ENCODE results near the gene ERVW-1.

The ERVW-1 gene

DNA sequence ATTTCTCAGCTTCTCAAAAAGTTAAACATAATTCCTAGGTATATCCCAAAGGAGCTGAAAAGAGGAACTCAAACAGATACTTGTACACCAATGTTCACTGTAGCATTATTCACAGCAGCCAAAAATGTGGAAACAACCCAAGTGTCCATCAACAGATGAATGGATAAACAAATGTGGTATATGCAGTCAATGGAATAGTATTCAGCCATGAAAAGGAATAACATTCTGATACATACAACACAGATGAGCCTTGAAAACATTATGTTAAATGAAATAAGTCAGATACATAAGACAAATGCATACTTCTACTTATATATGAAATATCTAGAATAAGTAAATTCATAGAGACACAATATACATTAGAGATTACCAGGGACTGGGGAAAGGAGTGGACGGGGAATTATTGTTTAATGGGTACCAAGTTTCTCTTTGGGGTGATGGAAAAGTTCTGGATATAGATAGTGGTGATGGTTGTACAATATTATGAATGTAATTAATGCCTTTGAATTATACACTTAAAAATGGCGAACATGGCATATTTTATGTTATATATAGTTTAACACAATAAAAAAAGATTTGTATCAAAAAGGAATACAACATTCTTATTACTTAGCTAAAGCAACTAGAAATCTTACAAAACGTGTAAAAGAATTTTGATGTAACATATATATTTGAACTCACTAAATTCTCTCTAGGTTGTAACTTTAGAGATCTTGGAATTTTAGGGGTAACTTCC is 35.6 kb upstream of the ERVW-1 start:
- no peaks in the 10 kb centered on the region for H3K9me3 ChIP-seq (ENCODE audit: insufficient read depth, low read length)
- no peaks in the 10 kb centered on the region for H3K79me2 ChIP-seq (ENCODE audit: low read length)
- no peak overlapping the region for H2AFZ ChIP-seq (ENCODE audit: low read depth, low read length)
- H3K27me3 ChIP-seq (ENCODE audit: low read depth, low read length), result no peaks in the 10 kb centered on the region
- no peak overlapping the region for H3K9ac ChIP-seq (ENCODE audit: low read length)
- no peaks in the 10 kb centered on the region for H3K4me1 ChIP-seq (ENCODE audit: low read length)
- H4K20me1 ChIP-seq (ENCODE audit: insufficient read depth, low read length), result no peaks in the 10 kb centered on the region
- TF ChIP-seq EZH2phosphoT487 (IDR thresholded peaks at IDR 0.05; ENCODE audit: low read depth), result no peak
- TF ChIP-seq, protein P1, sequence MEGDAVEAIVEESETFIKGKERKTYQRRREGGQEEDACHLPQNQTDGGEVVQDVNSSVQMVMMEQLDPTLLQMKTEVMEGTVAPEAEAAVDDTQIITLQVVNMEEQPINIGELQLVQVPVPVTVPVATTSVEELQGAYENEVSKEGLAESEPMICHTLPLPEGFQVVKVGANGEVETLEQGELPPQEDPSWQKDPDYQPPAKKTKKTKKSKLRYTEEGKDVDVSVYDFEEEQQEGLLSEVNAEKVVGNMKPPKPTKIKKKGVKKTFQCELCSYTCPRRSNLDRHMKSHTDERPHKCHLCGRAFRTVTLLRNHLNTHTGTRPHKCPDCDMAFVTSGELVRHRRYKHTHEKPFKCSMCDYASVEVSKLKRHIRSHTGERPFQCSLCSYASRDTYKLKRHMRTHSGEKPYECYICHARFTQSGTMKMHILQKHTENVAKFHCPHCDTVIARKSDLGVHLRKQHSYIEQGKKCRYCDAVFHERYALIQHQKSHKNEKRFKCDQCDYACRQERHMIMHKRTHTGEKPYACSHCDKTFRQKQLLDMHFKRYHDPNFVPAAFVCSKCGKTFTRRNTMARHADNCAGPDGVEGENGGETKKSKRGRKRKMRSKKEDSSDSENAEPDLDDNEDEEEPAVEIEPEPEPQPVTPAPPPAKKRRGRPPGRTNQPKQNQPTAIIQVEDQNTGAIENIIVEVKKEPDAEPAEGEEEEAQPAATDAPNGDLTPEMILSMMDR (IDR thresholded peaks at IDR 0.05; ENCODE audit: low read depth, low read length), result no peak
- H3K4me2 ChIP-seq (ENCODE audit: low read length), result no peak overlapping the region
- peaks cover 17% of the 10 kb centered on the region for H3K36me3 ChIP-seq (replicated peaks; ENCODE audit: low read depth, low read length)
- H3K4me3 ChIP-seq (ENCODE audit: low read length), result no peak overlapping the region
- no peak overlapping the region for H3K27ac ChIP-seq (ENCODE audit: low read length)

DNA sequence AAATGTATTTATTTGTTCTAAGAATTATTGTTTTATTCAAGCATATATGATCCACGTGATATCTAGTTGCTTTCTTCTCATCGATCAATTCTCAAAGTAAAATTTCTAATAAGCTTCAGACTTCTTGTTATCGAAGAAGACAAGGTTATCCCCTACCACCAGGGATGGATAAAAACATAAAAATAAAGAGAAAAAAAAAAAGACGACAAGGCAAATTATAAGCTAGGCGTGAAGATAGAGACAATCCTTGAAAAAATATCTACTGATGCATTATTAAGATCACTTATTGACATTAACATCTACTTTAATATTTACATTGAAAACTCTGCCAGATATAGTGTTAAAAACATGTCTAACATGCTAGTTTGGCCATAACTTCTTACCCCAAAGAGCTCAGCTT is 31.2 kb upstream of the ERVW-1 start:
- Histone ChIP-seq H4K20me1 (ENCODE audit: insufficient read depth, low read length) (no peaks in the 10 kb centered on the region), H2AFZ (ENCODE audit: low read depth, low read length) (no peak overlapping the region), H3K9me3 (ENCODE audit: insufficient read depth, low read length) (no peaks in the 10 kb centered on the region), H3K4me2 (ENCODE audit: low read length) (no peak overlapping the region), H3K27ac (ENCODE audit: low read length) (no peak overlapping the region), H3K79me2 (ENCODE audit: low read length) (no peaks in the 10 kb centered on the region), H3K36me3 (replicated peaks; ENCODE audit: low read depth, low read length) (peaks cover 8% of the 10 kb centered on the region), H3K4me1 (ENCODE audit: low read length) (no peaks in the 10 kb centered on the region), H3K27me3 (ENCODE audit: low read depth, low read length) (no peaks in the 10 kb centered on the region), H3K9ac (ENCODE audit: low read length) (no peak overlapping the region), H3K4me3 (ENCODE audit: low read length) (no peak overlapping the region)
- no peak for TF ChIP-seq EZH2phosphoT487 (IDR thresholded peaks at IDR 0.05; ENCODE audit: low read depth)
- TF ChIP-seq, protein P1 (IDR thresholded peaks at IDR 0.05; ENCODE audit: low read depth, low read length), result no peak

DNA sequence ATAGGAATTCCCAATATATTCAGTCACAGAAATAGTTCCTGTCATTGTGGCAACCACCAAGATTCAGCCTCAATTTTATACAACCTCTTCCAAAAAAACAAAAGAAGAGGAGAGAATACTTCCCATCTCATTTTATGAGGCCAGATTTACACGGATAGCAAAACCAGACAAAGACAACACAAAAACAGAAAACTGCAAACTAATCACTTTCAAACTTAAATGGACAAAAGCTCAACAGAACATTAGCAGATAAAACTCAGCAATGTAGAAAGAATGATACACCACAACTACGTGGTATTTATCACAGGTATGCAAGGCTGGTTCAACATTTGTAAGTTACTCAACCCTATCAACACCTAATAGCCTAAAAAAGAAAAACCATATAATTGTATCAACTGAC is 28.6 kb upstream of the ERVW-1 start:
- Histone ChIP-seq H3K79me2 (ENCODE audit: low read length) (no peaks in the 10 kb centered on the region), H3K4me2 (ENCODE audit: low read length) (no peak overlapping the region), H2AFZ (ENCODE audit: low read depth, low read length) (no peak overlapping the region), H3K27ac (ENCODE audit: low read length) (no peak overlapping the region), H3K27me3 (ENCODE audit: low read depth, low read length) (no peaks in the 10 kb centered on the region), H3K9ac (ENCODE audit: low read length) (no peak overlapping the region), H3K36me3 (replicated peaks; ENCODE audit: low read depth, low read length) (peaks cover 5% of the 10 kb centered on the region), H3K4me1 (ENCODE audit: low read length) (no peaks in the 10 kb centered on the region), H3K4me3 (ENCODE audit: low read length) (no peak overlapping the region), H4K20me1 (ENCODE audit: insufficient read depth, low read length) (no peaks in the 10 kb centered on the region), H3K9me3 (ENCODE audit: insufficient read depth, low read length) (no peaks in the 10 kb centered on the region)
- TF ChIP-seq EZH2phosphoT487 (IDR thresholded peaks at IDR 0.05; ENCODE audit: low read depth), result no peak
- TF ChIP-seq, protein P1 (IDR thresholded peaks at IDR 0.05; ENCODE audit: low read depth, low read length), result no peak

DNA sequence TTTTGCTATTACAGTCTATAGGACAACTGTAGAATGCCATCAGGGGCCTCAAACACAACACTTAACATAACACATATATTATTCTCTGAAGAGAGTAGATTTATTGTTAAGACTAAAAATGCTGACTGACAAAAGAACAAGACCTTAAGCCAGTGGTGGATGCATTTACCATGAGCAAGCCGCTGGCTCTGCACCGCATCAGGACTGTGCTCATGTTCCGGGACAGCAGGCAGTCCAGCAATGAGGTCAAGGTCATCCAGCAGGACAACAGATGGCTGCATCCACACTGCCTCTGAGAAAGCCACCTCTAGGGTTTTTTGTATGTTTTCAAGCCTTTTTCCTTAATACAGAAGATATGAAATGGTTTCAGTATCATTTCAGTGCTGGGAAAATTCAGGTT is 26.8 kb upstream of the ERVW-1 start:
- H3K9ac ChIP-seq (ENCODE audit: low read length), result no peak overlapping the region
- no peaks in the 10 kb centered on the region for H3K9me3 ChIP-seq (ENCODE audit: insufficient read depth, low read length)
- TF ChIP-seq, protein P1 (IDR thresholded peaks at IDR 0.05; ENCODE audit: low read depth, low read length), result no peak
- no peak for TF ChIP-seq EZH2phosphoT487 (IDR thresholded peaks at IDR 0.05; ENCODE audit: low read depth)
- no peak overlapping the region for H2AFZ ChIP-seq (ENCODE audit: low read depth, low read length)
- H3K4me3 ChIP-seq (ENCODE audit: low read length), result no peak overlapping the region
- no peaks in the 10 kb centered on the region for H4K20me1 ChIP-seq (ENCODE audit: insufficient read depth, low read length)
- H3K4me2 ChIP-seq (ENCODE audit: low read length), result no peak overlapping the region
- H3K36me3 ChIP-seq (replicated peaks; ENCODE audit: low read depth, low read length), result peaks cover 11% of the 10 kb centered on the region
- H3K79me2 ChIP-seq (ENCODE audit: low read length), result no peaks in the 10 kb centered on the region
- no peaks in the 10 kb centered on the region for H3K27me3 ChIP-seq (ENCODE audit: low read depth, low read length)
- no peaks in the 10 kb centered on the region for H3K4me1 ChIP-seq (ENCODE audit: low read length)
- no peak overlapping the region for H3K27ac ChIP-seq (ENCODE audit: low read length)
